Hippocampal formation (tissue), 2 donors: ENCODE results near the gene MSANTD3.
A peak's percentile ranks its signal among the peaks of the same experiment; 100 is the strongest.
"Not testable (repeated sequence)": the region's sequence is repeated elsewhere in the genome, so short reads cannot be mapped to it uniquely, and the experiment has no call there.

Experiments used
- DNase-seq, 2 donors: peaks; one replicate each; lab custom pipeline; 2025; lab: John Stamatoyannopoulos, UW

Gene MSANTD3, protein sequence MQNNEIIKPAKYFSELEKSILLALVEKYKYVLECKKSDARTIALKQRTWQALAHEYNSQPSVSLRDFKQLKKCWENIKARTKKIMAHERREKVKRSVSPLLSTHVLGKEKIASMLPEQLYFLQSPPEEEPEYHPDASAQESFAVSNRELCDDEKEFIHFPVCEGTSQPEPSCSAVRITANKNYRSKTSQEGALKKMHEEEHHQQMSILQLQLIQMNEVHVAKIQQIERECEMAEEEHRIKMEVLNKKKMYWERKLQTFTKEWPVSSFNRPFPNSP

DNA sequence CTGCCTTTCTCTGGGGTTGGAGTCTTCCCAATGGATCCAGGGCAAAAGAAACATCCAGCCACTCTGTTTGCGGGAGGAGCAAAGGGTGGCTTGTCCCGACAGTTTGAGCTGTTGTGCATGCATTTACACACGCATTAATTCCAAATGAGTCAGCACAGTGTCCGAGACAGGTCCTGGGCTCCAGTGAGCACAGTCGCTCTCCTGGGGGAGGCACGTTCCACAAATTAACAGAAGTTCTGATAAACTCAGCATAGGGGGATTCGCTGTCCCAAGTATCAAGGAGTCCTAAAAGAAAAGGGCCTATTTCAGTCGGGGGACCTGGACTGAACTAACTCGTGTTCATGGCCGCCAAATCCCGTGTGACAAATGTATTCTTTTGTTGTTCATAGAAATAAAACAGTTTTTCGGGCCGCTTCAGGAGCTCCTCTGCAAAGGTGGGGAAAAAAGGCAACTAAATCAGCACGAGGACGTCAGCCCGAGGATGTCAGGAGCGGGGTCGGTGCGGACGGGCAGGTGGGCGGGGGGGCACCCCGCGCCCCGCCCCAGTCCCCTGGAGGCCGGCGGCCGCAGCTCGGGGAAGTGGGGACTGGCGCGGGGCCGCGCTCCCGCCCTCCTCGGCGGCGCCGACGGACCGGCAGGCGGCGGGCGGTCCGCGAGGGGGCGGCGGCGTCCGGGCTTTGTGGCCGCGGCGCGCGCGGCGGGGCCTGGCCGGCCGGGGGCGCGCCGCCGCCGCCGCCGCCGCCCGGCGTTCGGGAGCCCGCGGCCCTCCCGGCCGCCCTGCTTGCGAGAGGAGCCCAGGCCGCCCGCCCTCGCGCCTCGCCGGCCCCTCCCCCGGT is at the start of gene MSANTD3:
TSS of gene MSANTD3 (plus strand) at position 614 of the 836 bp plus-strand sequence. CDS start 14,796 bp downstream, outside the sequence.
- DNase-seq = peak; percentile 38 to 39

DNA sequence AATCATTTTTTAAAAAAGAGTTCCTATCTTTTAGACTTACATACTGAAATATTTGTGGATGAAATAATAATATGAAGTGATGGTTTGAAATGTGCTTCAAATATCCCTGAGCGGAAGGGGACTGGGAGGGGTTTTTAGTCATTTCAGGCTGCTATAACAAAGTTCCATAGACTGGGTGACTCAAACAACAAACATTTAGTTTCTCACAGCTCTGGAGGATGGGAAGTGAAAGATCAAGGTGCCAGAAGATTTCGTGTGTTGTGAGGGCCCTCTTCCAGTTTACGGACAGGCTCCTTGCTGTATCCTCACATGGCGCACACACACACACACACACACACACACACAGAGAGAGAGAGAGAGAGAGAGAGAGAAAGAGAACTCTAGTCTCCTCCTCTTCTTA is 47.1 kb upstream of the MSANTD3 start:
- no peak for DNase-seq

DNA sequence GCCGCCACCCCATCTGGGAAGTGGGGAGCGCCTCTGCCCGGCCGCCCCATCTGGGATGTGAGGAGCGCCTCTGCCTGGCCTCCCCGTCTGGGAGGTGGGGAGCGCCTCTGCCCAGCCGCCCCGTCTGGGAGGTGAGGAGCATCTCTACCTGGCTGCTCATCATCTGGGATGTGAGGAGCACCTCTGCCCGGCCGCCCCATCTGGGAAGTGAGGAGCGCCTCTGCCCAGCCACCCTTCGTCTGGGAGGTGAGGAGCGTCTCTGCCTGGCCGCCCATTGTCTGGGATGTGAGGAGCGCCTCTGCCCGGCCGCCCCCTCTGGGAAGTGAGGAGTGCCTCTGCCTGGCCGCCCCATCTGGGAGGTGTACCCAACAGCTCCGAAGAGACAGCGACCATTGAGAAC is 34.0 kb upstream of the MSANTD3 start:
- not testable (repeated sequence) for DNase-seq

DNA sequence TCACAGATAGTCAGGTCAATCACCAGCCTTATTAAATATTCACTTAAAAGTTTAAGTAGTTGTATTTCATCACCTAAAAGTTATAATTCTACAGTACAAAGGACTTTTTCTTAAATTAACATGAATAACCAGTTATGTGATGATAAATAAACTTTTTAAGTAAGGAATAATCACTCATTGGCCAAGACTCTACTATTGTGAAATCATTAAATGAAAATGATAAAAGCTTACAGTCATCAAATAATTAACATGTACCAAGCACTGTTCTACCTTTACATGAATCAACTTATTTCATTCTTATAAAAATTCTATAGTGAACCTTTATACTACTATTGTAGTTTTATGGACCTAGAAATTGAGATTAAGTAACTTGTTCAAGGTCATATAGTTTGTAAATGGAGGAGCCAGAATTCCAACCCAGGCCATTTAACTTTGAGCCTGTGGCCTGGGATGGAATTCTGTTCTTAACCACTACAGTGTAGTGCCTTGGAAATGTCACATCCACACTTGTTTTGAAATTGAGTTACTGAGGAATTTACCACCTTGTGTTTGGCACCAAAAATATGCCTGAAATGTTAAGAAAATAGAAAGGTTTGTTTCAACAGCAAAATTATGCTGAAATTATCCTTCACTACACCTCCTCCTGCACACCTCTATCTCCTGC is 32.8 kb upstream of the MSANTD3 start:
- no peak for DNase-seq

DNA sequence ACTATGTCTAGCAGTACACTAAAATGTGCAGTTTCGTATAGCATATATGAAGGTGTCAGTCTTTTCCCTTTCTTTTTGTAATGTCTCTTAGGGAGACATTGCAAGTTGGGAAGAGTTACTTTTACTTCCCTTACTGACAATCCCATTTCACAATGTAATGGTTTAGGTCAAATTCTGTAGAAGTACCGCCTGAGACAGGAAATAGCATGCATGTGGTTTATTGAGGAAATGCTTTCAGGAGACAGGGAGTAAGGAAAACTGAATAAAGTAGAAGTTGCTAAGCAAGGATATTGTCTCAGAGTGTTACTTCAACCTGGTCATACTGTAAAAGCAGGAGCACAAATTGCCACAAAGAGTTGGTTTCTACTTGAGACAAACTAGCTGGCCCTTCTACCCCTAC is 32.1 kb upstream of the MSANTD3 start:
- DNase-seq = no peak

DNA sequence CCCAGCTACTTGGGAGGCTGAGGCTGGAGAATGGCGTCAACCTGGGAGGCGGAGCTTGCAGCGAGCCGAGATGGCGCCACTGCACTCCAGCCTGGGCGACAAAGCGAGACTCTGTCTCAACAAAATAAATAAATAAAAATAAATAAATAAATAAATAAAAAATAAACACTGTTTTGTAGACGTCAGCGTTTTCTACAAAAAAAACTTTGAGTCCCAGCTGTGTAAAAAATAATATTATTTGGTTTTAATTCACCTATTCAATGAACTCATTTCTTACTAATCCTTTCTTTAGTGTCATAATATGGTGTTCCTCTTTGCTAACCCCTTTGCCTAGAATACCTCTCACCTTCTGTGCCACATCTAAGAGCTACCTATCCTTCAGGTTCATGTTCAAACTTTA is 30.2 kb upstream of the MSANTD3 start:
- DNase-seq = no peak

DNA sequence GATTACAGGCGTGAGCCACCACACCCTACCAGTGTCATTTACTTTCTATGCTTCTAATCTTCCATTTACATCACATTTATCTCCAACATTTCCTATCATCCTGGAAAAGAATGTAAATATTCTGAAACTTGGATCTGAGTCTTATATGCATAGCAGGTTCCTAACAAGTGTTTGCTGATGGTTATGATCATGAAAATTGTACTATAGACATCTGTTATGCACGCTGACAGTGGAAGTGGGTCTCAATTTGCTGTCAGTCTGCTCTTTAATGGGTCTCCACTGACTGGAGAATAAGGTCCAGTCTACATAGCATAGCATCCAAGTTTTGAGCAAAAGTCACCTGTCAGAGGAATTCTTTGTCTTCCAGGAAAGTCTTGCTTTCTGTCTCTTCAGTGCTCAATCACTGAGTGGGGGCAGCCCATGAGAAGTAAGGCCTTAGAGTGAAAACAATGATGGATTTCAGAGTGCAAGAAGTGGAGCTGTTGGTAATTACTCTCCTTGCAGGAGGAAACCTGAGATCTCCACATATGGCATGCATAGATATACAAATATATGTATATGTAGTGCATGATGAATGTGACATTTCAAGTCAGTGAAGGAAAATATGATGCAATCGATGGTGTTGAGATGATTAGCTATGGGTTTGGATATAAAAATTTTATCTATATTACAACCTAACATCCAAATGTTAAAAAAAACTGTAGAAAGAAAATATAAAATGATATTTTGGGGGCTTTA is 29.2 kb upstream of the MSANTD3 start:
- no peak for DNase-seq

DNA sequence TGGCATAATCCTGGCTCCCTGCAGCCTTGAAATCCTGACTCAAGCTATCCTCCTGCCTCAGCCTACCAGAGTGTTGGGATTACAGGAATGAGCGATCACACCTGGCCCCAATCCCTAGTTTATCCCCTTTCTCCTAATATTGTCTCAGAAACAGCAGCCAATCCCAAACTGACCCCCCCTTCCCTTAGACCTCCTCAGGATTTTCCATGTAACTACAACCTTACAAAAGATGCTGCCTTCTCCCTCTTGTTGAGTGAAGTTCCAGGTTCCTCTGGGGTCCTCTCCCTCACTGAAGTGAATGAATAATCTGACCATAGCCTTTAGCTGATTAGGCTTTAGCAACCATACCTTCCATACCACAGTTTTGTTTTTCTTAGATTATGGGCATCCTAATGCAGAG is 25.9 kb upstream of the MSANTD3 start:
- no peak for DNase-seq

DNA sequence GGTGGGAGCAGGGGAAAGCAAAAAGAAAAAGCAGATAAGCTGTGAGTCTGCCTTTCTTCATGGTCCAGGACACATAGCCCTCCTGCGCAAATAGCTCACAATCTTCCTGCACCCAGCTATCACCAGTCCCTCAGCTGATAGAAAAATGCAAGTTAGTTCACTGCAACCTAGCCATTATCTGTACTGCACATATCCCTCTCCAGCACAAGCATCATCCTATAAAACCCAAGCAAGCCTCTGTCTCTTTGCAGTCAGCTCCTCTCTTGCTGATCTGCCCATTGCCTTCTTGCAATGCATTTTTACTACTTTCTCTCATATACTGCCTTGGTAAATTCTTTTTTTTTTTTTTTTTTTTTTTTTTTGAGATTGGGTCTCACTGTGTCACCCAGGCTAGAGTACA is 20.0 kb upstream of the MSANTD3 start:
- DNase-seq = no peak

DNA sequence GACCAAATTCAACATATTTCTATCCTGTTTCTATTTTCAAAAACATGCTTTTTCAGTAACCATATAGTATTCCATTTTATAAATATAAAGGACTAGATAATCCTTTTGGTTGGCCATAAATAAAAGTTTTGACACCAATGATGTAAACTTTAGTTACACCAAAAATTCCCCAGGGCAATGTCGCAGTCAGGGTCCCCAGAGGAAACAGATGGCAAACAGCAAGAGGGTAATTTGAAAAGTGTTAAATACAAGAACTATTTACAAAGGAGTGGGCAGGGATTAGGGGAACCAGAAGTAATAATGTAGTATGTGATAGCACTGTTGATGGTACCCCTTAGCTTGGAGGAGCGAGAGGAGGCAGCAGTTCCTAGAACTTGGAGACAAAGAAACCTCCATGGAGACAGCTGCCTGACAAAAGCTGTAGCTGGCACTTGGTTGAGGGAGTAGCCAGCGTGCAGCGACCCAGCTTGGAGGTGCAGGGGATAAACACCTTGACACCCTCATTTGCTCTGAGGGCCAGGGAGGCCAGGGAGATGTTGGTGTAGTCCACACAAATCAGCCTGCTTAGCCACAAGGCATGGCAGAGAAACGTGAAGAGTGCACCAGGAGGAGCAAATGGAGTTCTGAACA is 18.3 kb upstream of the MSANTD3 start:
- no peak for DNase-seq

DNA sequence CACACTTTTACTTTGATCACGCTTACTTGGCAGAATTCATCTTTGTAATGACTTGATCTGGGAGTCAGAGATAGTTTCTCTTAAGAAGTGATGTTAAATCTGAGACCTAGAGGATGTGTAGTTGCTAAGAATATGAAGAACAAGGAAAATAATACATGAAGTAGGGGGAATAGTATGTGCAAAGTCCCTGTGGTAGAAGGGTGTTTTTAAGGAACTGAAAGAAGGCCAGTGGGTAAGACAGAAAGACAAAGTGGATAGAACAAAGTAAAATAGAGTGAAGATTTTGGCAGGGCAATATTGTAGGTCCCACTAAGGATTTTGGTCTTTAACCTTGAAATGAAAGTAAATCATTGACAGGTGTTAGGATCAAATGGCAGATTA is 17.8 kb upstream of the MSANTD3 start:
- DNase-seq = no peak

DNA sequence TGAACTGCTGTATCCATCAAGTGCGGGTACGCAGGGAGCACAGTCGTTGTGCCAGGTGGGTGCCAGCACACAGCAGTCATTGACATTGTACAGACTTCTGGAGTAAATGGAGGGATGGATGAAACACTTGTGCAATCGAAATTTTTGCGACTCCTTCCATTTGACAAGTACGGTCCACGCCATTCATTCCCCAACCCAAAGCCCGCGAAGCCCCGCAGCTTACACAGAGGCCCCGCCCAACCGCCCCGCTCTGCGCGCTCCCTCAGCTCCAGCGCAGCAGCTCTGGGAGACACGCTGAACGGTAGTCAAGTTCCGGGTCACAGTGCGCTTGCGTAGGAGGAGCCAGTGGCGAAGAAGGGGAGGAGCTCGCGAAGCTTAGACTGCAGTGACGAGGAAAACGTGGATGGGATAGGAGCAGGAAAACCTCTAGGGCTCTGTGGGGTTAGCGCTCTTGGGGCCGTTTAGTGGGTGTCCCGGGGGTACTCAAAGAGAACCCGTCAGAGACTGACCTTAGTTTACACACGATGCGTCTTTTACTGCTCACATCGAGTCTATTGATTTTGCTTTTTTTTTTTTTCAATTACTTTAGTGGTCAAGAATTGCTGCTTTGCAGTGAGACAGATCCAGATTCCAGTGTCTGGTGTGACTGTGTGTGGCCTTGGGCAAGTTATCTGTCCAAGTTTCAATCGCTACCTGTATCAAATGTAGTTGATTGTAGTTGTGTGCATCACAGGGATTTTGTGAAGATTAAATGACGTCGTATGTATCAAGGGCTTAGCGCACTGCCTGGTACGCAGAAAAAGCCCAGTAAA is 15.3 kb upstream of the MSANTD3 start:
- peak; percentile 90 for DNase-seq

DNA sequence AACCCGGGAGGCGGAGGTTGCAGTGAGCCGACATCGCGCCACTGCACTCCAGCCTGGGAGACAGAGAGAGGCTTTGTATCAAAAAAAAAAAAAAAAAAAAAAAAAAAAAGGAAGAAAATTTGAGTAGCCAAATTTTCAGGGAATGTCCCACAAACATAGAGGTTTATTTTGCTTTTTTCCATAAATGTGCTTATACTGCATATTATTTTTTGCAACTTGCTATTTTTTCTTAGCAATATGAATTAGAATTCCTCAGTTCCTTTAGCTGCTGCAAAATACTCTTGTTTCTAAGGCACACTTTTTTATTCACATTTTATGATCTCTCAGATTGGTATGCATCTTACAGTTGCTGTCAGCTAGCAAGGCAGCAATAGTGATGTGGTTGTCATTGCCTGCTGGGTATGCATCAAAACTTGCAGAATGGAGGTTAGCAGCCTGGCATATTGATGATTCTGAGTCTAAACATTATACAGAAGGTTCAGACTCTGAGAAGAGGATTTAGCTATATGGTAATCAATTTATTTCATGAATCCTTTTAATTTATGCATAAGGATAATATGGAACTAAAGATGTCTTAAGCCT is 13.0 kb upstream of the MSANTD3 start:
- no peak for DNase-seq

DNA sequence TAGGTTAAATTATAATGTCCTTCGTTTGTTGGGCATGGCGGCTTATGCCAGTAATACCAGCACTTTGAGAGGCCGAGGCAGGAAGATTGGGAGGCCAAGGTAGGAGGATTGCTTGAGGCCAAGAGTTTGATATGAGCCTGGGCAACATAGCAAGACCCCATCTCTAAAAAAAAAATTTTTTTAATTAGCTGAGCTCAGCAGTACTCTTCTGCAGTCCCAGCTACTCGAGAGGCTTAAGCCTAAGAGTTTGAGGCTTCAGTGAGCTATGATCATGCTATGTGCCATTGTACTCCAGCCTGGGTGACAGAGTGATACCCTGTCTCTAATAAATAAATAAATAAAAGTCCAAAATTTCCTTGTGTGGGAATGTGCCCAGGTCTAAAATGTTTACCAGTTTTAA is 9.1 kb upstream of the MSANTD3 start:
- no peak for DNase-seq

DNA sequence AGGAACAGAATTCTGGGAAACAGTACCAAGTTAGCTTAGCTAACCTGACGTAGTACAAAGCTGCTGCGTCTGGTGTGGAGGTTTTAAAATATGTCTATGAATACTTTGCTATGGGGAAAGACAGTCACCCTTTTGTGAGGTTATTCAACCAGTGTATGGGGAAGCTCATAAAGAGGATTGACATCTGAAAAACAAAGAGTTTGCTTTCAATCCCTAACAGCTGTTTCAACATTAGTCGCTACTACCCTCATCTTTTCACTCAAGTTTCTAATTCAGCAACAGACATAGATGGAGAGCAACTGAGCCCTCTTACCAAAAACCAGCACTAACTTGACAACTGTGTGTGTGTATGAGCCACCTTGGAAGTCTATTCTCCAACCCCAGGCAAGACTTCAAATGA is 7.8 kb upstream of the MSANTD3 start:
- DNase-seq = no peak

DNA sequence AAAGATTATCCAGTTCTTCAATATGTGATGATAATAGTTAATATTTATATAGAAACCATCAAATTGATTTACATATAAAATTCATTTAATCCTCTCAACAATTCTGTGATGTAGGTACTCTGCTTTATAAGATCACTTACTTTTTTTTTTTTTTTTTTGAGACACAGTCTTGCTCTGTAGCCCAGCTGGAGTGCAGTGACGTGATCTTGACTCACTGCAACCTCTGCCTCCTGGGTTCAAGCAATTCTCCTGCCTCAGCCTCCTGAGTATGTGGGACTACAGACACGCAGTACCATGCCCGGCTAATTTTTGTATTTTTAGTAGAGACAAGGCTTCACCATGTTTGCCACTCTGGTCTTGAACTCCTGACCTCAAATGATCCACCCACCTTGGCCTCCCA is 5.8 kb upstream of the MSANTD3 start:
- not testable (repeated sequence) for DNase-seq

DNA sequence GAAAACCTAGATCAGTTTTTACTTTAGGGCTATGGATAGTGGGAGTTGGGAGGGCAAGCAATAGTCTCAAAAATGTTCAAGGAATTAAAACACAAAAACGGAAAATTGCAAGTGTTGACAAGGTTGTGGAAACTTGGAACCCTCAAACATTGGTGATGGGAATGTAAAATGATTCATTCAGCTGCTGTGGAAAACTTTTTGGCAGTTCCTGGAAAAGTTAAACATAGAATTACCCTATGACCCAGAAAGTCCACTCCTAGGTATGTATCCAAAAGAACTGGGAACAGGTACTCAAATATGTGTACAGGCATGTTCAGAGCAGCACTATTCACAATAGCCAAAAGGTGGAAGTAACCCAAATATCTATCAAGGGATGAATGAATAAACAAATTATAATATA is 1.2 kb upstream of the MSANTD3 start:
- DNase-seq = no peak

DNA sequence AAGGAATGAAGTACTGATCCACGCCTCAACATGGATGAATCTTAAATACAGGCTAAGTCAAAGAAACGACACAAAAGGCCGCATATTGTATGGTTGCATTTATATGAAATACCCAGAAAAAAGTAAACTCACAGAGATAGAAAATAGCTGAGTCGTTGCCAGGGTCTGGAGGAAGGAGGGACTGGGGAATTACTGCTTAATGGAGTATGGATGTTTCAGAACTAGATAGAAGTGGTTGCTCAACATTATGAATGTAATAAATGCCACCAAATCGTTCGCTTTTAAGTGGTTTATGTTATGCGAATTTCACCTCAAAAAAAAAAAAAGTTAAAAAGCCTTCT is 784 bp upstream of the MSANTD3 start:
- no peak for DNase-seq

DNA sequence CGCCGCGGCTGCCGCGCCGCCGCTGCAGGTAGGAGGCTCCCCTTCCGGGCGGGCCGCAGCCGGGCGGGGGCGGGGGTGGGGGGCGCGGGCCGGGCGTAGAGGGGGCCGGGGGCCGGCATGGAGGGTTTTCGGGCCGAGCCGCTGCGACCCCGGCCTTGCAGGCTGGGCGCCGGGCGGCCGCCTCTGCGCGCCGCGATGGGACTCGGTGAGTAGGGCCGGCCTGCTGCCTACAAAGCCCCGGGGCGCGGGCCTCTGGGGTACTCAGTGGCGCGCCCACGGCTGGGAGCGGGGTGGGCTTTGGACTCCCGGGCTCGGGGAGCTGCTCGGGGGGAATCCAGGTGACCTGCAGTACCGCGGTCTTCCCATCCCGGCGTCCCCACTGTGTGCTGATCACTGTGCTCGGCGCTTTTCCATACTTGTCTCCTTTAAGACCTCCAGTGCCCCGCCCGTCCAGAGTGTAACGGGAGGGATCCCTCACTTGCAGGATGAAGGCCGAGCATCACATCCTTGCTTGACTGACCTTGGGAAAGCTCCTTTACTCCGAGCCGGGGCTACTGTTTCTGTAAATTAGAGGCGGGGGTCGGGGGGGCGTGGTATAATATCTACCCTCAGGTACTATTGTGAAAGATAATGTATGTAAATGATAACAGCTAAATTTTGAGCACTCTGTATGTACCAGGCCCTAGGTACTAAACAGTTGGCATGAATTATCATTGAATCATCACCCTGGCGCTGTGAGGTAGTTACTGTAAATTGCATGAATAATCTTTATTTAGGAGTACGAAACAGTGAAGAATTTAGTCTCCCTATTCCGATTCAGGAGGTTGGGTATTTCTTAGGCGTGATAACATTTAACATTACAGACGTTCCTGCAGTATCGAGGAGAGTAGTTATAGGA is 672 bp downstream of the MSANTD3 start:
- DNase-seq = peak; percentile 15 to 37
